K562 (cell line): ENCODE measurements around the gene DAGLA. TPM values are rescaled to one million over a fixed set of nuclear protein-coding genes. Genes with fewer than 3 reads are reported as not detected.

Experiments
- ATAC-seq: fragments of 200-7000 bp; cut with Tn5 transposase; 3 replicates; pipeline ENCODE4 v1.9.1; 2020; ENCODE audit warnings: moderate library complexity
- BruUV-seq: library from RNA; stranded (reverse); fragments of 400-500 nt; replicated peaks from 2 replicates; lab custom pipeline; 2021; lab: Mats Ljungman, UMichigan
- CTCF ChIA-PET: fragments of 300-600 bp; formaldehyde crosslinking; extraction: SDS; loops from one replicate; lab custom pipeline; 2021; ENCODE audit warnings: low intra/inter-chr PET ratio; lab: Yijun Ruan, JAX
- POLR2A ChIA-PET: fragments of 300-600, 350-650 bp; sonication (Branson Sonifier 250); formaldehyde crosslinking; extraction: SDS; loops from one replicate; lab custom pipeline; 2021; ENCODE audit warnings: antibody characterized with exemption, inconsistent platforms; lab: Yijun Ruan, JAX
- DNase-seq, 4 experiments: peaks; one replicate each; pipeline versions ENCODE4 v3.0.0 to v3.0.0-alpha.2; 2011 to 2018; ENCODE audit warnings: low spot score in 3 of 4, mixed read lengths in 3 of 4; ENCODE audit errors: extremely low read depth in 1 of 4
- FAIRE-seq: peaks from 2 replicates; lab custom pipeline; 2011; peaks lifted over from hg19 to GRCh38; lab: Jason Lieb, UNC
- H2AFZ ChIP-seq: 2 replicates; pipeline ENCODE4 v1.6.0; 2011; ENCODE audit warnings: low read depth, low read length, control low read depth, inconsistent platforms
- H3K27ac ChIP-seq: fragments of 200-600 bp; 3 replicates; pipeline ENCODE4 v1.8.0; 2011; ENCODE audit warnings: low read depth, mild to moderate bottlenecking, control low read depth, inconsistent platforms, low read length, moderate library complexity, mixed read lengths; ENCODE audit errors: extremely low read depth
- H3K27me3 ChIP-seq, 2 experiments: fragments of 300-600 bp in 1 of 2; 2 replicates in 1 of 2; 3 replicates in 1 of 2; pipeline versions ENCODE4 v1.6.0 to v1.8.0; 2011; ENCODE audit warnings: inconsistent platforms in 2 of 2, low read length in 2 of 2, mild to moderate bottlenecking in 1 of 2, mixed read lengths in 1 of 2, moderate library complexity in 1 of 2; ENCODE audit not compliant: control insufficient read depth in 2 of 2, insufficient read depth in 2 of 2
- H3K36me3 ChIP-seq: fragments of 300-600 bp; 3 replicates; pipeline ENCODE4 v1.8.0; 2011; ENCODE audit warnings: mild to moderate bottlenecking, low read length, inconsistent platforms; ENCODE audit not compliant: control insufficient read depth, insufficient read depth
- H3K4me1 ChIP-seq, 2 experiments: fragments of 200-600 bp in 1 of 2; replicated peaks in 1 of 2; 2 replicates in 1 of 2; 3 replicates in 1 of 2; pipeline versions ENCODE4 v1.5.1 to v1.8.0; 2011; ENCODE audit warnings: inconsistent platforms in 2 of 2, low read length in 2 of 2, mild to moderate bottlenecking in 1 of 2, mixed read lengths in 1 of 2, moderate library complexity in 1 of 2; ENCODE audit not compliant: control insufficient read depth in 2 of 2, insufficient read depth in 2 of 2
- H3K4me2 ChIP-seq: 2 replicates; pipeline ENCODE4 v1.6.1; 2011; ENCODE audit warnings: low read length, control low read depth, inconsistent platforms, mixed read lengths; ENCODE audit not compliant: insufficient read depth
- H3K4me3 ChIP-seq: fragments of 200-600 bp; sonication (generic), shearing (Covaris generic); 2 replicates; pipeline ENCODE4 v1.5.1; 2016; ENCODE audit warnings: control low read depth, inconsistent platforms
- H3K79me2 ChIP-seq: fragments of 200-600 bp; 3 replicates; pipeline ENCODE4 v1.8.0; 2011; ENCODE audit warnings: low read length, inconsistent platforms; ENCODE audit not compliant: control insufficient read depth, insufficient read depth
- H3K9ac ChIP-seq, 2 experiments: 2 replicates each; pipeline versions ENCODE4 v1.6.0 to v1.6.1; 2011; ENCODE audit warnings: low read depth in 2 of 2, low read length in 2 of 2, control low read depth in 1 of 2, inconsistent platforms in 1 of 2, mild to moderate bottlenecking in 1 of 2, mixed read lengths in 1 of 2; ENCODE audit not compliant: insufficient read depth in 1 of 2
- H3K9me1 ChIP-seq: one replicate; pipeline ENCODE4 v1.6.0; 2011; ENCODE audit warnings: inconsistent platforms, mild to moderate bottlenecking, low read length, moderate library complexity; ENCODE audit not compliant: control insufficient read depth, insufficient read depth
- H3K9me3 ChIP-seq: replicated peaks from 2 replicates; pipeline ENCODE4 v1.5.1; 2011; ENCODE audit warnings: low read depth, low read length, inconsistent platforms; ENCODE audit not compliant: control insufficient read depth, insufficient read depth
- H4K20me1 ChIP-seq: replicated peaks from 2 replicates; pipeline ENCODE4 v1.6.1; 2011; ENCODE audit warnings: low read length, inconsistent platforms, mixed read lengths; ENCODE audit not compliant: control insufficient read depth, insufficient read depth
- CBX5 ChIP-seq: IDR thresholded peaks from 2 replicates; pipeline ENCODE4 v1.6.1; 2014; ENCODE audit warnings: low read depth, borderline replicate concordance
- DPF2 ChIP-seq: fragments of 450-650 bp; IDR thresholded peaks from 2 replicates; pipeline ENCODE4 v1.6.1; 2016
- HNRNPK ChIP-seq: fragments of 200-400 bp; formaldehyde crosslinking; IDR thresholded peaks from one replicate; pipeline ENCODE4 v1.6.1; 2018; ENCODE audit warnings: mild to moderate bottlenecking, low read depth, low read length; ENCODE audit not compliant: poor library complexity, severe bottlenecking
- NBN ChIP-seq: fragments of 450-650 bp; IDR thresholded peaks from 2 replicates; pipeline ENCODE4 v1.6.1; 2016; ENCODE audit warnings: low read depth, mild to moderate bottlenecking
- NEUROD1 ChIP-seq: fragments of 150-350 bp; IDR thresholded peaks from 2 replicates; pipeline ENCODE4 v1.6.1; 2014; ENCODE audit warnings: borderline replicate concordance, low read length, low read depth; ENCODE audit not compliant: partially characterized antibody
- NUFIP1 ChIP-seq: fragments of 450-650 bp; IDR thresholded peaks from 2 replicates; pipeline ENCODE4 v1.6.1; 2018; ENCODE audit not compliant: partially characterized antibody
- SETDB1 ChIP-seq: IDR thresholded peaks from one replicate; pipeline ENCODE4 v1.6.1; 2012; ENCODE audit warnings: low read length, control low read depth, inconsistent platforms
- WGBS: fragments of 100-300 bp; shearing (Covaris generic); methylation state at CpG from one replicate; pipeline ENCODE4 v1.1.6; 2016; ENCODE audit warnings: low coverage, mixed read lengths; ENCODE audit not compliant: insufficient coverage; ENCODE audit errors: missing lambda C conversion rate; 5-methylcytosine and 5-hydroxymethylcytosine counted together
- in situ Hi-C: fragments of 300-500 bp; cut with MboI; formaldehyde crosslinking; loops from 4 replicates; pipeline ENCODE4 v1.15.0; 2018; ENCODE audit warnings: inconsistent platforms, mixed read lengths
- intact Hi-C: fragments of 100-400 bp; cut with micrococcal nuclease; formaldehyde crosslinking; loops from 2 replicates; pipeline ENCODE4 v1.14.2; 2022
- polyA plus RNA-seq, 8 experiments: library from polyadenylated mRNA; depleted of rRNA in 4 of 8; stranded (reverse) in 5 of 8; unstranded in 3 of 8; fragments of >200 nt; fragmentation: Nextera tagmentation in 2 of 8; fragmentation: Illumina TruSeq in 1 of 8; extraction: Ambion mirVana in 2 of 8; extraction: Trizol in 1 of 8; gene quantifications; 2 replicates each; pipeline versions ENCODE4 v1.2.1 to v1.2.3, GENCODE V29; 2011 to 2014; ENCODE audit warnings: inconsistent platforms in 1 of 8, missing spikeins in 1 of 8
- total RNA-seq, 7 experiments: library from RNA; depleted of rRNA in 6 of 7; stranded (reverse); fragments of >200 nt in 6 of 7; fragmentation: Illumina TruSeq in 2 of 7; extraction: Trizol in 2 of 7; gene quantifications; 2 replicates each; pipeline versions ENCODE4 v1.2.1 to v1.2.3, GENCODE V29; 2011 to 2021; ENCODE audit warnings: low replicate concordance in 1 of 7
- TF ChIP-seq, protein P1 (sequence below), 2 experiments: fragments of 450-650 bp; formaldehyde crosslinking in 1 of 2; IDR thresholded peaks; 2 replicates each; pipeline versions ENCODE4 v1.4.0 to v1.6.1; 2014 to 2020; ENCODE audit warnings: mild to moderate bottlenecking in 2 of 2, borderline replicate concordance in 1 of 2, low read depth in 1 of 2
- TF ChIP-seq, protein P2 (sequence below): fragments of 450-650 bp; IDR thresholded peaks from one replicate; pipeline ENCODE4 v1.6.1; 2018; ENCODE audit warnings: mild to moderate bottlenecking, moderate library complexity; ENCODE audit not compliant: partially characterized antibody
- TF ChIP-seq, protein P3 (sequence below), 2 experiments: fragments of 450-650 bp in 1 of 2; sonication (generic) in 1 of 2; formaldehyde crosslinking in 1 of 2; IDR thresholded peaks in 1 of 2; conservative IDR thresholded peaks in 1 of 2; 2 replicates each; pipeline versions ENCODE4 v1.6.1 to v1.8.1; 2016 to 2023; ENCODE audit warnings: mild to moderate bottlenecking in 2 of 2, moderate library complexity in 2 of 2, inconsistent platforms in 1 of 2, missing genetic modification reagents in 1 of 2

Gene DAGLA
- total and polyA plus RNA-seq, 9 of the 15 experiments (the other 6 are each of a cell fraction or from before 2014, with no cell fraction given) = 0.03 to 0.16 (median 0.04) TPM; not detected in 4

DNA sequence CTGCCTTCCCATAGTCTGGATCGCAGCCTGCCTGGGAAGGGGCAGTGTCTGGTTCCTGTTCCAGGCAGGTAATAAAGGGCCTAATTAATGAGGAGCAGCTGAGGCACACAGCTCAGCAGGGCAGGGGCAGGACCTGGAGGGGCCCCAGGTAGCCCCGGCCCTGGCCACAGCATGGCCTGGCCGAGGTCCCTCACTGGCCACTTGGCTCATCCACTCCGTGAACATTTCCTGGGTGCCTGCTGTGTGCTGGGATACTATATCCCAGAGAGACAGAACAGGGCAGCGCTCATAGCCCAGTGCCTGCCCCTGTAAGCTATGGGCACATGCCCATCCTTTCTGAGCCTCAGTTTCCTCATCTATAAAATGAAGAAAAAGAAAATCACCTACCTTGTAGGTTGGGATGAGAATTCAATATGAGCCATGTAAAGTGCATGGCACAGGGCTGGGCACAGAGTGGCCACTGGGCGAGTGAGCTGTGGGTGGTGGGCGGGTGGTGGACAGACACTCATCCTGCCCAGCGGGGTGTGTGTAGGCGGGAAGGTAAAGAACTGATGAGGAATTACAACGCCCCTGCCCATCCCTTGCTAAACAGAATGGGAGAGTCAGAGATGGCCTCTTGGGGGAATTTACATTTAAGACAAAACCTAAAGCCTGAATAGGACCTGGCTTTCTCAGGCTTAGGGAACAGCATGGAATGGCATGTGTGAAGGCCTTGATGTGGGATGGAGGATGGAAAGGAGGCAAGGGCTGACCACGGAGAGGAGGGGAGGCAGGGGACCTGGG, 81.4 kb downstream of the DAGLA start:
- DNase-seq (no peak), FAIRE-seq (no peak), ATAC-seq (no peak)
- H3K4me1 ChIP-seq = peaks cover 19 to 74% of the 10 kb centered on the region in 2 experiments; a peak in 4 of 5 replicates
- no peak overlapping the region for H3K4me3 ChIP-seq
- H3K9me3 ChIP-seq = no peaks in the 10 kb centered on the region
- peaks cover 17% of the 10 kb centered on the region; the same call in 1 of the 3 replicates for H3K79me2 ChIP-seq
- H2AFZ ChIP-seq = no peak overlapping the region
- H3K9me1 ChIP-seq = no peaks in the 10 kb centered on the region
- H3K9ac ChIP-seq = peak overlapping the region in 1 of 2 experiments; percentile 50; a peak in 1 of 4 replicates
- in situ Hi-C loops = no loop called here
- H3K4me2 ChIP-seq = no peak overlapping the region
- intact Hi-C loops = no loop called here
- H3K36me3 ChIP-seq = 0 out of 3 replicates have a peak, but pooled peaks cover 3% of the 10 kb centered on the region
- POLR2A ChIA-PET = interaction anchor here (1.2 kb wide), 1 partner anchor 12 kb away, joined by 4 read pairs; no protein-coding TSS in a partner anchor
- CTCF ChIA-PET = no interaction called here
- BruUV-seq = no TSS peak
- WGBS = 65% methylated on average over 11 of the region's 11 CpGs
- H4K20me1 ChIP-seq = 0 out of 2 replicates have a peak, but pooled peaks cover 6% of the 10 kb centered on the region
- no peaks in the 10 kb centered on the region for H3K27me3 ChIP-seq
- no peak overlapping the region for H3K27ac ChIP-seq
- TF ChIP-seq NUFIP1 (no peak), CBX5 (no peak), NBN (no peak), NEUROD1 (no peak), SETDB1 (no peak), HNRNPK (no peak), DPF2 (no peak)
- TF ChIP-seq, protein P1, sequence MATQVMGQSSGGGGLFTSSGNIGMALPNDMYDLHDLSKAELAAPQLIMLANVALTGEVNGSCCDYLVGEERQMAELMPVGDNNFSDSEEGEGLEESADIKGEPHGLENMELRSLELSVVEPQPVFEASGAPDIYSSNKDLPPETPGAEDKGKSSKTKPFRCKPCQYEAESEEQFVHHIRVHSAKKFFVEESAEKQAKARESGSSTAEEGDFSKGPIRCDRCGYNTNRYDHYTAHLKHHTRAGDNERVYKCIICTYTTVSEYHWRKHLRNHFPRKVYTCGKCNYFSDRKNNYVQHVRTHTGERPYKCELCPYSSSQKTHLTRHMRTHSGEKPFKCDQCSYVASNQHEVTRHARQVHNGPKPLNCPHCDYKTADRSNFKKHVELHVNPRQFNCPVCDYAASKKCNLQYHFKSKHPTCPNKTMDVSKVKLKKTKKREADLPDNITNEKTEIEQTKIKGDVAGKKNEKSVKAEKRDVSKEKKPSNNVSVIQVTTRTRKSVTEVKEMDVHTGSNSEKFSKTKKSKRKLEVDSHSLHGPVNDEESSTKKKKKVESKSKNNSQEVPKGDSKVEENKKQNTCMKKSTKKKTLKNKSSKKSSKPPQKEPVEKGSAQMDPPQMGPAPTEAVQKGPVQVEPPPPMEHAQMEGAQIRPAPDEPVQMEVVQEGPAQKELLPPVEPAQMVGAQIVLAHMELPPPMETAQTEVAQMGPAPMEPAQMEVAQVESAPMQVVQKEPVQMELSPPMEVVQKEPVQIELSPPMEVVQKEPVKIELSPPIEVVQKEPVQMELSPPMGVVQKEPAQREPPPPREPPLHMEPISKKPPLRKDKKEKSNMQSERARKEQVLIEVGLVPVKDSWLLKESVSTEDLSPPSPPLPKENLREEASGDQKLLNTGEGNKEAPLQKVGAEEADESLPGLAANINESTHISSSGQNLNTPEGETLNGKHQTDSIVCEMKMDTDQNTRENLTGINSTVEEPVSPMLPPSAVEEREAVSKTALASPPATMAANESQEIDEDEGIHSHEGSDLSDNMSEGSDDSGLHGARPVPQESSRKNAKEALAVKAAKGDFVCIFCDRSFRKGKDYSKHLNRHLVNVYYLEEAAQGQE (IDR thresholded peaks at IDR 0.05; ENCODE audit: borderline replicate concordance) = no peak
- TF ChIP-seq, protein P1 (CRISPR knock-in tag; IDR thresholded peaks at IDR 0.05; ENCODE audit: low read depth) = no peak
- TF ChIP-seq, protein P2, sequence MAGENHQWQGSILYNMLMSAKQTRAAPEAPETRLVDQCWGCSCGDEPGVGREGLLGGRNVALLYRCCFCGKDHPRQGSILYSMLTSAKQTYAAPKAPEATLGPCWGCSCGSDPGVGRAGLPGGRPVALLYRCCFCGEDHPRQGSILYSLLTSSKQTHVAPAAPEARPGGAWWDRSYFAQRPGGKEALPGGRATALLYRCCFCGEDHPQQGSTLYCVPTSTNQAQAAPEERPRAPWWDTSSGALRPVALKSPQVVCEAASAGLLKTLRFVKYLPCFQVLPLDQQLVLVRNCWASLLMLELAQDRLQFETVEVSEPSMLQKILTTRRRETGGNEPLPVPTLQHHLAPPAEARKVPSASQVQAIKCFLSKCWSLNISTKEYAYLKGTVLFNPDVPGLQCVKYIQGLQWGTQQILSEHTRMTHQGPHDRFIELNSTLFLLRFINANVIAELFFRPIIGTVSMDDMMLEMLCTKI = no peak
- TF ChIP-seq, protein P3, sequence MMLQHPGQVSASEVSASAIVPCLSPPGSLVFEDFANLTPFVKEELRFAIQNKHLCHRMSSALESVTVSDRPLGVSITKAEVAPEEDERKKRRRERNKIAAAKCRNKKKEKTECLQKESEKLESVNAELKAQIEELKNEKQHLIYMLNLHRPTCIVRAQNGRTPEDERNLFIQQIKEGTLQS (IDR thresholded peaks at IDR 0.05) = no peak
- TF ChIP-seq, protein P3 (CRISPR knock-in tag; conservative IDR thresholded peaks at IDR 0.05) = no peak
